Heart right ventricle (tissue), 16 donors: Measurements from ENCODE around the gene IL22RA1. TPM values are rescaled to one million over a fixed set of nuclear protein-coding genes. Genes with fewer than 3 reads are reported as not detected.

Experiments
- ATAC-seq, 8 donors: fragments of 200-7000 bp; cut with Tn5 transposase; one replicate each; pipeline ENCODE4 v1.9.1; 2020; ENCODE audit warnings: mild to moderate bottlenecking in 8 of 8, moderate library complexity in 8 of 8, moderate number of reproducible peaks in 1 of 8
- DNase-seq, 2 donors: peaks; one replicate each; pipeline ENCODE4 v3.0.0-alpha.2; 2020
- H3K27ac ChIP-seq, 10 donors: fragments of 200-600 bp; sonication (generic) in 2 of 10; one replicate each; pipeline versions ENCODE4 v1.5.0 to v1.8.0; 2020 to 2022; ENCODE audit warnings: mild to moderate bottlenecking in 3 of 10
- H3K27me3 ChIP-seq, 7 donors: fragments of 200-600 bp; one replicate each; pipeline ENCODE4 v1.8.0; 2021 to 2022; ENCODE audit warnings: mild to moderate bottlenecking in 2 of 7
- H3K36me3 ChIP-seq, 9 donors: fragments of 200-600 bp; sonication (generic) in 1 of 9; one replicate each; pipeline versions ENCODE4 v1.5.0 to v1.8.0; 2020 to 2022; ENCODE audit warnings: mild to moderate bottlenecking in 2 of 9
- H3K4me1 ChIP-seq, 9 donors: fragments of 200-600 bp; sonication (generic) in 1 of 9; one replicate each; pipeline versions ENCODE4 v1.5.0 to v1.8.0; 2020 to 2022; ENCODE audit warnings: mild to moderate bottlenecking in 4 of 9
- H3K4me3 ChIP-seq, 10 donors: fragments of 200-600 bp; sonication (generic) in 2 of 10; one replicate each; pipeline versions ENCODE4 v1.5.0 to v1.8.0; 2020 to 2022; ENCODE audit warnings: mild to moderate bottlenecking in 7 of 10, moderate library complexity in 2 of 10
- H3K9me3 ChIP-seq, 11 donors: fragments of 200-600 bp in 10 of 11; sonication (generic) in 2 of 11; one replicate each; pipeline versions ENCODE4 v1.5.0 to v1.8.0; 2013 to 2022; ENCODE audit warnings: mild to moderate bottlenecking in 2 of 11, control low read depth in 1 of 11, moderate library complexity in 1 of 11
- CTCF ChIP-seq, 9 donors: fragments of 200-600 bp; sonication (generic) in 2 of 9; IDR thresholded peaks; one replicate each; pipeline versions ENCODE4 v1.5.0 to v1.8.0; 2021 to 2022; ENCODE audit warnings: antibody characterized with exemption in 9 of 9, mild to moderate bottlenecking in 5 of 9, moderate library complexity in 1 of 9
- WGBS, 2 donors: extraction: QIAGEN DNeasy Blood & Tissue Kit; methylation state at CpG; one replicate each; pipeline ENCODE4 v1.1.7; 2013; ENCODE audit warnings: inconsistent platforms in 1 of 2; 5-methylcytosine and 5-hydroxymethylcytosine counted together
- intact Hi-C, 10 donors: fragments of 100-400 bp; cut with DNase I; formaldehyde crosslinking; loops; one replicate each; pipeline versions ENCODE4 v1.11.1 to v1.14.2; 2022
- polyA plus RNA-seq, 2 donors: library from polyadenylated mRNA; stranded (reverse); fragments of 200-250 nt; gene quantifications; one replicate each; pipeline ENCODE4 v1.2.3, GENCODE V29; 2013
- total RNA-seq, 10 donors: library from RNA; stranded (reverse); fragmentation: NEBNext Ultra II Directional in 3 of 10; extraction: Animal tissue kit (Norgen Biotek cat#: 25700) in 3 of 10; gene quantifications; one replicate each; pipeline versions ENCODE4 v1.2.1 to v1.2.4, GENCODE V29; 2021 to 2023
- donor health status: Arrhythmogenic right ventricular cardiomyopathy.
- donor health status: ischemic (EF 13 %, LVEDD 7.1; RV severe dilation, severe dysfunction).
- donor health status: healthy with polysubstance abuse.
- donor health status: DM: no; HTN: yes; CAD: no.
- donor health status: DM: no; HTN: no; CAD: no.
- donor health status: ischemic (EF 25% LVEDD 6.9; RV normal size, moderate dysfunction).
- donor health status: ischemic (EF 25% LVEDD 5.7; RV mildly dilated, moderate dysfunction).
- donor health status: healthy.
- donor health status: DM: yes; HTN: yes; CAD: no.
- donor health status: Ischemic cardiomyopathy.
- donor health status: ischemic (EF 35%, LVEDD 5.7; RV mildly dilated, moderate dysfunction).
- donor health status: nonischemic (EF 11% LVEDD 7.7; RV severe dilation, severe dysfunction).
- donor health status: DM: yes; HTN: yes; CAD: no.
- donor health status: PGD.
- donor health status: ischemic (EF 29% LVEDD 5.4; RV normal size, mild dysfunction).
- donor health status: nonischemic (EF 23%, LVEDD 6.1; RV moderate dilation, normal function).

Gene IL22RA1
- total and polyA plus RNA-seq, 12 donors = 0.07 to 1.6 (median 0.29) TPM; not detected in 1

DNA sequence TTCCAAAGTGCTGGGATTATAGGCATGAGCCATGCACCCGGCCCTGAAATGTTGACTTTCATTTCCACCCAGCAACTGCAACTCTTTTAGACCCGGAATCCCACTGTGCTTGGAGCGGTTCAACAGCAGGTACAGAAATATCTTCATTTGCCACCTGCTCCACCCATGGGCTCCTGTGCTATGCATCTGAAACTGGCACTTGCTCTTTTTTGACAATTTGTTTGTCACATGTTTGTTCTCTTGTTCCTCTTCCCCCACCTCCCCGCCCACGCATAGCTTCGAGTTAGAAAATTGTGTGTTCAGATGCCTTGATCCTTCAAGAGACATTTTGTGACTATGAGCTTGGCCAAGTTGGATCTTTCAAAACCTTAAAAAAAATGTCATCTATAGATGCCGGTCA, 46.6 kb upstream of the IL22RA1 start:
- intact Hi-C loops = no loop called here
- no peak for TF ChIP-seq CTCF (IDR thresholded peaks at IDR 0.05)
- H3K36me3 ChIP-seq = no peaks in the 10 kb centered on the region
- H3K4me3 ChIP-seq = no peak overlapping the region
- no peak for ATAC-seq
- peaks cover 0 to 46% (median 12%) of the 10 kb centered on the region in 9 donors for H3K4me1 ChIP-seq
- H3K9me3 ChIP-seq = no peaks in the 10 kb centered on the region
- H3K27ac ChIP-seq = peak overlapping the region in 1 of 10 donors; percentile 24
- no peak for DNase-seq
- WGBS, 2 donors = 80 to 89% methylated on average over 7 of the region's 7 CpGs
- peaks cover 0 to 29% (median 18%) of the 10 kb centered on the region in 7 donors for H3K27me3 ChIP-seq

DNA sequence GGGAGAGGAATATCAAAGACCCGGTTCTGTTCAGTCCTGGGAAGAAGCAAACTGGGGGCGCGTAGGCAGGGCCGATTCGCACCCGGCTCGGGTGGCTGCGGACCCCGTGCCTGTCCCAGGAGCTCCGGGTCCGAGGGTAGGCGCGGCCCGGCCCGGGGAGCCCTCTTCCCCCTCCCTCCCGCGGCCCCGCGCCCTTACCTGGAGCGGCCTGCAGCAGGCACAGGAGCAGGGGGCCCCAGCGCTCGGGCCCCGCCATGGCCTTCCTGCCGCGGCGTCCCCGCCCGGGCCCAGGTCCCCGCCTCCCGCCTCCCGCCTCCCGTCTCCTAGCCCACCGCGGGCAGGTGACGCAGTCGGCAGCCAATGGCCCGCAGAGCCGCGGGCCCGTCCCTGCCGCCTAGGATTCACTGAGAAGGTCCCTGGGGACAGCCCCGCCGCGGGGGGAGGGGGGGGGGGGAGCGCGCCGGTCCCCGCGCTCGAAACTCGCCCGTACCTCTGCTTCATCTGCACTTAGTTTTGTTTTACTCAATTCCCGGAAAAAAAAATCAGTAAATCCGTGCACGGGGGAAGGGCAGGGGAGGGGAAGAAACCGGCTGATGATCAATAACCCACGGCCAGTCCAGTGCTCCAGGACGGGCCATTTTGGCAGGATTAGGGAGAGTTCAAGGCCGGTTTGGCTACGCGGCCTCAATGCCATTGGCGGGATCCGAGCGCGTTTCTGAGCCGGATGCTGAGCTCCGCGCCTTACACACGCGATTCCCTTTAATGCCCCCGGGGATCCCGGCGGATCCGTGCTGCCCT, 44.3 kb upstream of the IL22RA1 start, which contains the start of gene IFNLR1:
IFNLR1 (minus strand) TSS at position 297 of the 798 bp plus-strand sequence; CDS start at position 256, 41 bp downstream.
- H3K27me3 ChIP-seq = peaks cover 0 to 29% (median 15%) of the 10 kb centered on the region in 7 donors
- peak within 1 kb of the TSS; percentile 35 to 66 (median 59) for H3K4me3 ChIP-seq
- peak within 1 kb of the TSS in 7 of 10 donors; percentile 30 to 69 (median 53) for H3K27ac ChIP-seq
- ATAC-seq (peak; percentile 75 to 92 (median 86)), DNase-seq (peak; percentile 38 to 47)
- intact Hi-C loops = no loop called here
- no peak for TF ChIP-seq CTCF (IDR thresholded peaks at IDR 0.05)
- no peaks in the 10 kb centered on the region for H3K9me3 ChIP-seq
- WGBS, 2 donors = 1% methylated on average over 69 to 74 of the region's 74 CpGs
- H3K36me3 ChIP-seq = no peaks in the 10 kb centered on the region
- H3K4me1 ChIP-seq = peaks cover 0 to 45% (median 12%) of the 10 kb centered on the region in 9 donors

GRCh38 chr1:24186711-24186992, 43.7 kb upstream of the IL22RA1 start:
- no peak for TF ChIP-seq CTCF (IDR thresholded peaks at IDR 0.05)
- H3K4me1 ChIP-seq = peaks cover 0 to 40% (median 12%) of the 10 kb centered on the region in 9 donors
- no peak for ATAC-seq
- intact Hi-C loops = no loop called here
- H3K4me3 ChIP-seq = peak overlapping the region; percentile 35 to 66 (median 59)
- no peaks in the 10 kb centered on the region for H3K36me3 ChIP-seq
- peaks cover 0 to 29% (median 15%) of the 10 kb centered on the region in 7 donors for H3K27me3 ChIP-seq
- peak overlapping the region in 7 of 10 donors; percentile 30 to 69 (median 53) for H3K27ac ChIP-seq
- no peak for DNase-seq
- no peaks in the 10 kb centered on the region for H3K9me3 ChIP-seq
- whole genome bisulfite sequencing, 2 donors = 39 to 48% methylated on average over 8 of the region's 8 CpGs

GRCh38 chr1:24186031-24186710, 43.2 kb upstream of the IL22RA1 start:
- intact Hi-C loops = no loop called here
- H3K4me1 ChIP-seq = peaks cover 0 to 35% (median 12%) of the 10 kb centered on the region in 9 donors
- 85% methylated on average over 13 of the region's 13 CpGs for WGBS, 2 donors
- no peak for DNase-seq
- H3K27ac ChIP-seq = peak overlapping the region in 1 of 10 donors; percentile 45
- no peak for TF ChIP-seq CTCF (IDR thresholded peaks at IDR 0.05)
- H3K36me3 ChIP-seq = no peaks in the 10 kb centered on the region
- H3K27me3 ChIP-seq = peaks cover 0 to 29% (median 15%) of the 10 kb centered on the region in 7 donors
- H3K4me3 ChIP-seq = peak overlapping the region in 4 of 10 donors; percentile 54 to 62 (median 59)
- no peaks in the 10 kb centered on the region for H3K9me3 ChIP-seq
- no peak for ATAC-seq
